GM03348 (cell line): Measurements from ENCODE around the gene RALGAPB.

Experiments used
- DNase-seq: peaks from one replicate; pipeline ENCODE4 v3.0.0; 2012; ENCODE audit warnings: low spot score

Gene RALGAPB

DNA sequence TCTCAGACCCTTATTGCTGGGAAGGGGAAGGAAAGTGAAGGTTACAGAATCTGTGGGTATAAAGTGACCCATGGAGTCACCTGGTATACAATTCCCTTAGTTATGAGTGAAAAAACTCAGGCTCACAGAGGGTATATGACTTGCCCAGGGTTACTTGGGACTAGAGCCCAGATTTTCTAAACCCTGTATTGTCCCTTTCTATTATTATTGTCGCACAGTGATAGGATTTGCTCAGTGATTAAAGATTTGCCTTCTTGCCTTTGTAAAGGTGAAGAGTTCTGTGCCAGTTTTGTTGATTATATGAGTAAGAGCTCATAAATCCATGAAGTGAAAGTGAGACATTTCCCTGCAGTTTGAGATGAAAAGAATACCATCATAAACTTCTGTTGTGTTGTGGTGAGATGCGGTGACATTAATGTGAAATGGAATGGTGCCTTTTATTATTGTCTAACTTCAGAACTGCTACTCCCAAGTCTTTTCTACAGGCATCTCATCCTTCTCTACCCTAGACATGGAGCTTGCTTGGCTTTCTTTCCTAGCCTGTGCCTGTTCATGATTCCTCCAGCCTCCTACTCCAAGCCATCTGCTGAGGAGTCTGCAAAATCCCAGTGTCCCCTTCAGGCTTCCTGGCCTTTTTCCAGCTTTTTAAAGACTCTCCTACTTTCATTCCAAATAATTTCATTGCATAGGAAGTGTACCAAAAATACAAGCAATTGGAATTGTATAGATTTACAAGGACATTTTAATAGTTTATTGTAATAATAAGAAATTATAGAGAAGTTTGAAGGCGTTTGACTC, 74.8 kb downstream of the RALGAPB start:
- no peak for DNase-seq

- DNase-seq, result no peak
Measured at GRCh38 chr20:38548356-38549083, 75.9 kb downstream of the RALGAPB start.

- no peak for DNase-seq
Measured at GRCh38 chr20:38550274-38550673, 77.6 kb downstream of the RALGAPB start.

DNA sequence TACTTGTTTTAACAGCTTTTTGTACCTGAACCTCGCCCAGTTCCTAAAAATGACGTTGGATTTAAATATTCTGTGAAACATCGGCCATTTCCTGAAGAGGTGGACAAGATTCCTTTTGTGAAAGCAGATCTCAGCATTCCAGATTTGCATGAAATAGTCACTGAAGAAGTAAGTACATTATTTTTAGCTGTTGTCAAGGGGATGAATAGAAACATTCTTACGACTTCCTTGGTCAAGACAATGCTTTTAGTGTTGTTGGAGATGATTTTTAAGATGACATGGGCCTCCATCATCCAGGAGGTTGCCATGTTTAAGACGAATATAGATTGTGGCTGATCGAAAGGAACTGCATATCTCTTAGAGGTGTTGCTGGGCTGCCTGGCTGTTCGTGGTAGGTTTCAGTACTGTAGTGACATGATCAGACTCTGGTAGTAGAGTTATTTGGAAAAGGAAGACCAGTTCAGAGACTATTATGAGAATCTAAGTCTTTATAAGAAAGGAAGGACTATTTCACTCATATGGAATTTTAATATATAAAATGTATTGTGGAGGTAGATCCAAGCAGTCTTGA, 78.5 kb downstream of the RALGAPB start:
- no peak for DNase-seq

DNA sequence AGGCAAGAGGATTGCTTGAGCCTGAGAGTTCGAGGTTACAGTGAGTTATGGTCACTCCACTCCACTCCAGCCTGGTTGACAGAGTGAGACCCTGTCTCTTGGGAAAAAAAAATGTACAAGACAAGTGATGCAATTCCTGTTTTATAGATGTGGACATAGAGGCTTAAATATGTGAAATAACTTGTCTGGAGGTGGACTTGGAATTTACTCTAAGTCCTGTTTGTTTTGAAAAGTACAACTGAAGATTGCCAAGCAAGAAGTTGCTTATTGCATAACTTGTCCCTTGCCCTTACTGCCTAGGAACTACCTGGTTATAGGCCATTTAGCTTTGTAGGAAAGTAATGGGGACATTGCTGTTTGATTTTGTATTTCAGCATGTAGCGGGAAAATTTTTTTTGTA, 82.3 kb downstream of the RALGAPB start:
- DNase-seq, result no peak

GRCh38 chr20:38555395-38555794, 82.8 kb downstream of the RALGAPB start:
- no peak for DNase-seq

- no peak for DNase-seq
Measured at GRCh38 chr20:38557174-38557573, 84.5 kb downstream of the RALGAPB start.

DNA sequence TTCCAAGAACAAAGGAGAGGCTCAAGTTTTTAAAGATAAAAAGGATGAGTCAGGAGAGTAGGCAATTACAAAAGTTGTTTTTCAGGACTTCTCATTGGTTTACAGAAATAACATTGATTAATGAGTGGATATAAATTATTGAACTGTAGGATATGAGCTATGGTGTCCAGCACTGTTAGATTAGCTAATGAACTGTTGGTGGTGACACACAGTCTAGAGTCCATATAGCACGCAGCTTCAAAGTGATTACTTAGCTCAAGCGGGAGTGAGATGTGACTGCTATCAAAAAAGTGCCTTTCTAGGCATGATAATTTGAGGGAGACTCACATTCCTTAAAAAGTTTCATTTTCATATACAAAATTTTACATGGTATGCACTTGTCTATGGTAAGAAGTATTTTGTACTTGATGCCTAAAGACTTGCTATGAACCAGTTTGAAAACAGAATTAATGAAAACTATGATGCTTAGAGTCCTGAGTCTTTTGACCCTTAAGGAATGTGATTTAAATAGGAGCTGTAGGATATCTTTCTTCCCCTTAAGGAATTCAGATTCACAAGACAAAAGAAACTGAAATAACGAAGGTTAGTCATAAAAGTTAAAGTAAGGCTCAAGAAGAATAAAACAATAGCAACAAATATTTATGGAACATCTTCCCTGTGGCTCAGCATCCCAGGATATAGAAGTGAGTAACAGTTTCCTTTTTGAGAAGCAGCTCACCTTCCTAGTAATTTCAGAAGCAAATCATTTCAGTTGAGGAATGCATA, 86.1 kb downstream of the RALGAPB start:
- DNase-seq, result no peak

GRCh38 chr20:38559764-38560163, 87.1 kb downstream of the RALGAPB start:
- no peak for DNase-seq

- no peak for DNase-seq
Measured at GRCh38 chr20:38563802-38564431, 91.3 kb downstream of the RALGAPB start.

DNA sequence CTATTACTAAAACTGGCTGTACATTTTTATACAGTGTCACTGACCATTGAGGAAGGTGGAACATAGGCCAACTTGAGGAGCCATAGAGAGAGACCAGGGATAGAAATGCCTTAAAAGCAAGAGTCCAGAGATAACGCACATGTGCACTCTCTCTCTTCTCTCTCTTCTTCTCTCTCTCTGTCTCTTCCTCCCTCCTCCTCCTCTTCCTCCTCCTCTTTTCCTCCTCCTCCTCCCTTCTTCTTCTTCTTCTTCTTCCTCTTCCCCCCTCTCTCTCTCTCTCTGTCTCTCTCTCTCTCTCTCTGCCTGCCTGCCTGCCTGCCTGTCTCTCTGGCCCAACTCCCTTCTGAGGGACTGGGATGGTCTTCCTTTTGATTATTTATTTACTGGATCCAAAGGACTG, 92.0 kb downstream of the RALGAPB start:
- no peak for DNase-seq

GRCh38 chr20:38566036-38566598, 93.5 kb downstream of the RALGAPB start:
- DNase-seq, result no peak

DNA sequence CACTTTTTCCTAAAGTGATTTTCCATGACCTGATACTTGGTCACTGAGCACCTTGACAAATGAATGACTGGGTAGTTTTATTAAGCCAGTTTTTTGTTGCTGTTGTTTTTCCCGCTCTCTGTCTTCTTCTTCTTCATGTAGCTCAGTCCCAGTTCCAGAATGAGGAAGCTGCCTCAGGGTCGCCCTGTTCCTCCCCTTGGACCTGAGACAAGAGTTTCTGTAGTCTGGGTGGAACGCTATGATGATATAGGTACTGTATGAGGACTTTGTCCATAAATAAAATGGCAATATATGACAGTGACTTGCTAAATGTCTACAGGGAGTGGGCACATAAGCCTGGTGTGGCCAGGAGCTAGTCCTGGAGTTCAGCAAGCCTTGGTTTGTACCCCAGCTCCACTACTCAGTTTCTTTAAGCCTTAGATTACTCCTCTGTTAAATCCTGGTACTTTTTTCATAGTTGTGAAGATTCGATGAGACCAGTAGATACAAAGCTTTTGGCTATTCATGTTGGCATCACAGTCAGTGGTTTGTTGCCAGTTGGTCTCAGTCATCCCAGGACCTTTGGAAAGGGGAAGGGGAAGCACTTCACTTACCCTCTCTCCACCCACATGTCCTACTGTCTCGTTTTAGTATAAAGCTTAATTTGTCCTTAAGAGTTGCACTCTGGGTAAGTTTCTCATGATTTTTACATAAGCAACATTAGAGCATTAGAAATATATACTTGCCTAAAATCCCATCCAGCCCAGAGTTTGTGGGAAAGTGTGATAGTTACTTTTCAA, 97.3 kb downstream of the RALGAPB start:
- DNase-seq, result no peak

DNA sequence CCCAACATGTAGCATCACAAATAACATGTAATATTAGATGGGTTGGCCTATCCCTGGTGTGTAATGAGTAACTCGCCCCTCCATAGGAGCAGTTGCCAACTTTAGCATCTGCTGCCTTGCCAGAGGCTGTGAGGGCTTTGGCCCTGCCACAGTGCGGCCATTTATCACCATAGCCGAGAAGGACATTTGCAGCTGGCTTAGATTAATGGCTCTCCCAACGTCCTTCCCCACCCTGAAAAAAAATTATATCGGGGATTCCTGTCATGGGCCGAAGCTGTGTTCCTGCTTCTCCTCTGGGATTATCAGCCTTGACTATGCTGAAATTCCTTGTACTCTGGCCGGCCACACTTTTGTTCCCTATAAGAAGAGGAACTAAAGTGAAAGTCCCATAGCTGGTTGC, 100.8 kb downstream of the RALGAPB start:
- DNase-seq, result no peak

DNA sequence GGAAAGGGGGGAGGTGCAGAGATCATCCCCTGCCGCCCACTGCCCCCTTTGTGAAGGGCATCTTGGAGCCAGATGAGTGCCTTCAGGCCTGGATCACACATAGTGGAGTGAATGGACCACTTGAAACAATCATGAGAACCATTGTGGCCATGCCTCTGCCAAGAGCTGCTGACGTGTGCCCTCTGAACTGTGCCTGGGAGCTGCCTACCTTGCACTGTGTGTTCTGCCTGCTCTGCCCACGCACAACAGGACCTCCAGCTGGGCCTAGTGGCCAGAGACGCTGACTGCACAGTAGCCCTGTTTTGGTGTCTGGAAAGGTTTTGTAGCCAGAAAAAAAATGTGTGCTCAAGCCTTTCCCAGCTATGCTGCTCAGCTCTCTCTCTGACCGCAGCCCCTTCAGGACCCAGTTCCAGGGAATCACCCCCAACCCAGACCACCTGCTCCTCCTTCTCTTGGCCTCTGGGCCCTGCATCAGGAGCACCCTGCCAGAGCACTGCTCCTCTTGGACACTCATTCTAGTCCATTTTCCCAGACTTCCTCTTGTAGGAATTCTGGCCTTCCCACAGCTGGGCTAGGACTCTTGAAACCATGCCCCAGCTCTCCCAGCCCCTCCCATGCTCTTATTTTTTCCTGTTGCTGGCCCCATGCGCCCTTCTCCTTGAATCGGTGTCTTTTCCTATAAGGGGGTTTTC, 106.7 kb downstream of the RALGAPB start:
- no peak for DNase-seq

GRCh38 chr20:38579921-38580320, 107.3 kb downstream of the RALGAPB start:
- DNase-seq, result no peak

DNA sequence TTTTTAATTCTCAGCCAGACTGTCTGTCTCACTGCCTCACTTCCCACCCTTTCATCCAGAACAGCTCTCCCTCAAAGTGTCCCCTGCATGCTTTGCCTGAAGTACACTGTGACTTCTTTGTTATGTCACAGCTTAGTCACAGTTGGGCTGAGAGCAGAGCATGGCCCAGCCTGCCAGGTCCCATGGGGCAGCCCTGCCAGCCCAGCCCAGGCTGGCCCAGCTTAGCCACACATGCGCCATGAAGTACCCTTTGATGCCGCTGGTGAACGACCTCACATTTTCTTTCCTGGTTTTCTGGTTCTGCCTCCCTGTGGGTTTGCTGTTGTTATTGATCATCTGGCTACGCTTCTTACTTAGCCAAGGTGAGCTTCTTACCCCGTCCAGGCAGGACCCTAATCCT, 108.4 kb downstream of the RALGAPB start, which contains the start of gene ADIG:
Gene ADIG (plus strand): TSS at position 185 of the 400 bp plus-strand sequence. CDS start 54 bp downstream, at position 239.
- no peak for DNase-seq

GRCh38 chr20:38581830-38582358, 109.3 kb downstream of the RALGAPB start:
- DNase-seq, result no peak

GRCh38 chr20:38583306-38583705, 110.7 kb downstream of the RALGAPB start:
- no peak for DNase-seq
